H1 (cell line): ENCODE data around the gene GULP1. TPM values are rescaled to one million over a fixed set of nuclear protein-coding genes. Genes with fewer than 3 reads are reported as not detected.

Source experiments
- NRF1 ChIP-seq: IDR thresholded peaks from 2 replicates; pipeline ENCODE4 v1.6.1; 2011; ENCODE audit warnings: mild to moderate bottlenecking, low read depth, low read length, improper control_type of control experiment
- RFX5 ChIP-seq: IDR thresholded peaks from 2 replicates; pipeline ENCODE4 v1.6.1; 2011; ENCODE audit warnings: low read depth, low read length, improper control_type of control experiment, borderline replicate concordance
- SAP30 ChIP-seq: fragments of 300-600 bp; sonication (generic); IDR thresholded peaks from 2 replicates; pipeline ENCODE4 v1.7.1; 2012; ENCODE audit warnings: low read length, moderate library complexity, mild to moderate bottlenecking, inconsistent platforms; ENCODE audit not compliant: insufficient read depth, insufficient replicate concordance
- polyA plus RNA-seq, 7 experiments: library from polyadenylated mRNA; depleted of rRNA in 3 of 7; stranded (reverse) in 5 of 7; unstranded in 2 of 7; fragments of >200 nt in 5 of 7; fragments of 200-250 nt in 2 of 7; gene quantifications; 1 replicate in 5 of 7; 2 replicates in 1 of 7; 4 replicates in 1 of 7; pipeline versions ENCODE4 v1.2.1 to v1.2.3, GENCODE V29; 2011 to 2013; ENCODE audit warnings: missing spikeins in 2 of 7, mixed read lengths in 2 of 7
- total RNA-seq: library from RNA; stranded (reverse); fragmentation: NEBNext Ultra II Directional; extraction: Animal tissue kit (Norgen Biotek cat#: 25700); gene quantifications from 2 replicates; pipeline ENCODE4 v1.2.1, GENCODE V29; 2021

GULP1 gene
- total and polyA plus RNA-seq, 2 of the 8 experiments (the other 6 are each of a cell fraction or from before 2014, with no cell fraction given): 69.7 to 139 TPM

DNA sequence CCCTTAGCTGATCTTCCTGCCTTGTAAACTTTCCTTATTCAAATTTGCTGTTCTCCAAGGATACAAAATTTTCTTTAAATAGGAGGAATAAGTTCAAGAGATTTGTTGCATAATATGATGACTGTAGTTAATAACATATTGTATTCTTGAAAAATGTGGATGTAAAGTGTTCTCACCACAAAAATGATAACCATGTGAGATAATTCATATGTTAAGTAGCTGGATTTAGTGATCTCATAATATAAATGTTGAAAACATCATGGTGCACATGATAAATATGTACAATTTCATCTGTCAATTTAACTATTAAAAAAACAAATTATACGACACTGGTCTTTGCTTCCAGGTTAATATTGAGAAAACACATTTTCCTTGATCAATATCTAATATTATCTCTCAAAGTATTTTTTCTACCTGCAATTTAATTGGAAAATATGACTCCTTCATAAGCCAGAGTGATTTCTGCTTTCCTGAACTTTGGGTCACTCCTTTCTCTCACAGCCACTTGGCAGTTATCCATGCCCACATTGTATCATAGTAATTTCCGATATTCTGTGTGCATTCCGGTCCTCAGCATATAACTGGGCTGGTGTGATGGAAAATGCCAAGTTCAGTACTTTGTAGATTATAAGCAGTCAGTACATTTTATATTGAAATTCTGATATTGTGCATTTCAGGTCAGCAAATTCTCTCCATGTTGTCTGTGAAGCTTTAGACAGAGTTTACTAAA lies 152.6 kb downstream of the GULP1 start (continued):
- TF ChIP-seq SAP30 (no peak), NRF1 (no peak), RFX5 (no peak)
